Measurements from ENCODE around the gene DCXR. TPM values are rescaled to one million over a fixed set of nuclear protein-coding genes. Genes with fewer than 3 reads are reported as not detected.

DCXR gene
- total and polyA plus RNA-seq, 2 of the 4 experiments (the other 2 are of a cell fraction): 36.6 to 139 TPM

DNA sequence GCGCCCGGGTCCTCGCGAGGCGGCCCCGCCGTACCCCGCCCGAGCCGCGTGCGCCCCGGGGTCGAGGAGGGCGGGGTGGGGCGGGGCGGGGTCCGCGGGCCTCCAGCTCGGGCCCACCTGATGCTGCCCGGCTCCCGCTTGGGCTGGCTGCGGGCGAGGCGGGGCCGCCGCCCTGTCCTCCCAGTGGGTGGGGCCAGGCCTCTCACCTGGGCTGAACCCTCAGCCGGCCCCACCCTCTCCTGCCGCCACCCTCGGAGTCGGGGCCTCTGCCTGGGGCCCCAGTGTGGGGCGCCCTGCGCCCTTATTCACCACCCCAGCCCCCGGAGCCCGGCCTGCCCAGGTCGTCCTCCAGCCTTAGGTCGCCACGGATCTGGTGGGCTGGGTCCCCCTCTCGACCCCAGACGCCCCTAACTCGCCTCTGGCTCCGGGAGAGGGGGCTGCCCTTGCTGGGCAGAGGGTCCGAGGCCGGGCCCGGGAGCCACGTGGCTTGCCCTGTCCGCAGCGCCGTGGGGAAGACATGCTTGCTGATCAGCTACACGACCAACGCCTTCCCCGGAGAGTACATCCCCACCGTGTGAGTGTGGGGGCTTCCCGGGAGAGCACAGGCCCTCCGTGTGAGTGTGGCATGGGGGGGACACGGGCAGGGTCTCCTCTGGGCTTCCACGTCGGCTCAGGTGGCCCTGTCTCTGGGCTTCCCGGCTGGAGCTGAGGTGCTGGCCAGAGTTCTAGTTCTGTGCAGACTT is 5.4 kb downstream of the DCXR start:
- Histone ChIP-seq H3K9me1 (ENCODE audit: insufficient read depth, low read length) (0 out of 2 replicates have a peak, but pooled peaks cover 7% of the 10 kb centered on the region), H2BK20ac (ENCODE audit: low read depth, low read length) (no peak overlapping the region), H3K27ac (ENCODE audit: insufficient read depth, low read length) (no peak overlapping the region), H4K8ac (ENCODE audit: low read depth in 2 of 2, low read length in 2 of 2) (peak overlapping the region in 1 of 2 experiments; percentile 46; a peak in 2 of 4 replicates), H4K5ac (ENCODE audit: low read depth, low read length) (no peak overlapping the region), H3K9ac (ENCODE audit: low read depth, low read length) (no peak overlapping the region), H3K9me3 (ENCODE audit: control insufficient read depth, insufficient read depth, low read length) (no peaks in the 10 kb centered on the region), H3K23ac (ENCODE audit: low read depth, low read length) (no peak overlapping the region), H3K14ac (replicated peaks; ENCODE audit: low read depth, low read length) (no peak overlapping the region), H3K79me1 (ENCODE audit: low read depth in 1 of 2, low read length in 2 of 2) (peaks cover 7 to 12% of the 10 kb centered on the region in 2 experiments), H2BK5ac (ENCODE audit: low read depth, low read length, poor library complexity, severe bottlenecking) (no peak overlapping the region), H3K27me3 (ENCODE audit: control insufficient read depth, insufficient read depth, low read length) (no peaks in the 10 kb centered on the region), H3K36me3 (ENCODE audit: control insufficient read depth, insufficient read depth, low read length) (peaks cover 2% of the 10 kb centered on the region), H2AK9ac (replicated peaks; ENCODE audit: low read depth, low read length, poor library complexity) (peak overlapping the region; percentile 79), H4K91ac (ENCODE audit: insufficient read depth, low read depth, low read length) (no peak overlapping the region), H3K18ac (ENCODE audit: low read depth, low read length) (no peak overlapping the region), H3K56ac (ENCODE audit: extremely low read depth, insufficient read depth, low read length) (no peak overlapping the region), H3K4ac (ENCODE audit: low read depth, low read length) (no peak overlapping the region), H3K4me3 (ENCODE audit: insufficient read depth, low read depth, low read length) (peak overlapping the region; percentile 47), H2BK120ac (ENCODE audit: low read depth, low read length) (no peak overlapping the region), H2AFZ (replicated peaks; ENCODE audit: low read length, poor library complexity) (peak overlapping the region; percentile 81), H2AK5ac (ENCODE audit: low read depth, low read length) (0 out of 2 replicates have a peak overlapping the region, but pooled peaks have one; percentile 15), H2BK15ac (ENCODE audit: low read depth, low read length) (no peak overlapping the region), H4K20me1 (ENCODE audit: insufficient read depth, low read length) (no peaks in the 10 kb centered on the region; the same call in 1 of the 2 replicates), H3K4me2 (ENCODE audit: low read depth, low read length) (peak overlapping the region; percentile 76), H3K4me1 (ENCODE audit: control insufficient read depth, insufficient read depth, low read length) (peaks cover 11% of the 10 kb centered on the region)
- ATAC-seq (ENCODE audit: low read depth) (peak; percentile 7), DNase-seq (no peak)
- in situ Hi-C loops (cut with MboI; ENCODE audit: low sequenced_read_pairs) (loop anchor here (5.0 kb wide), 1 partner anchor 125 kb away; no protein-coding TSS in a partner anchor), intact Hi-C loops (cut with micrococcal nuclease) (loop anchor here (1.0 to 10.0 kb wide), 2 partner anchors 66 to 293 kb away; partner anchors contain the start of gene FASN), dilution Hi-C loops (cut with HindIII; ENCODE audit: low sequenced_read_pairs, unreplicated experiment) (no loop called here)
- ChIA-PET CTCF (no interaction called here), POLR2A (ENCODE audit: unreplicated experiment) (no interaction called here)
- TF ChIP-seq POLR2A (IDR thresholded peaks at IDR 0.05; ENCODE audit: low read depth, low read length): no peak
- TF ChIP-seq, protein P1, sequence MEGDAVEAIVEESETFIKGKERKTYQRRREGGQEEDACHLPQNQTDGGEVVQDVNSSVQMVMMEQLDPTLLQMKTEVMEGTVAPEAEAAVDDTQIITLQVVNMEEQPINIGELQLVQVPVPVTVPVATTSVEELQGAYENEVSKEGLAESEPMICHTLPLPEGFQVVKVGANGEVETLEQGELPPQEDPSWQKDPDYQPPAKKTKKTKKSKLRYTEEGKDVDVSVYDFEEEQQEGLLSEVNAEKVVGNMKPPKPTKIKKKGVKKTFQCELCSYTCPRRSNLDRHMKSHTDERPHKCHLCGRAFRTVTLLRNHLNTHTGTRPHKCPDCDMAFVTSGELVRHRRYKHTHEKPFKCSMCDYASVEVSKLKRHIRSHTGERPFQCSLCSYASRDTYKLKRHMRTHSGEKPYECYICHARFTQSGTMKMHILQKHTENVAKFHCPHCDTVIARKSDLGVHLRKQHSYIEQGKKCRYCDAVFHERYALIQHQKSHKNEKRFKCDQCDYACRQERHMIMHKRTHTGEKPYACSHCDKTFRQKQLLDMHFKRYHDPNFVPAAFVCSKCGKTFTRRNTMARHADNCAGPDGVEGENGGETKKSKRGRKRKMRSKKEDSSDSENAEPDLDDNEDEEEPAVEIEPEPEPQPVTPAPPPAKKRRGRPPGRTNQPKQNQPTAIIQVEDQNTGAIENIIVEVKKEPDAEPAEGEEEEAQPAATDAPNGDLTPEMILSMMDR (conservative IDR thresholded peaks at IDR 0.05; ENCODE audit: low read depth, low read length): no peak
- TF ChIP-seq SMC3 (IDR thresholded peaks at IDR 0.05; ENCODE audit: low read depth, low read length): no peak
- no peak for TF ChIP-seq RFX5 (IDR thresholded peaks at IDR 0.05; ENCODE audit: low read depth, low read length)
- no peak for TF ChIP-seq BHLHE40 (IDR thresholded peaks at IDR 0.05; ENCODE audit: low read depth, low read length)
- TF ChIP-seq MXI1 (IDR thresholded peaks at IDR 0.05; ENCODE audit: borderline replicate concordance, low read depth, low read length): no peak
- TF ChIP-seq, protein P2, sequence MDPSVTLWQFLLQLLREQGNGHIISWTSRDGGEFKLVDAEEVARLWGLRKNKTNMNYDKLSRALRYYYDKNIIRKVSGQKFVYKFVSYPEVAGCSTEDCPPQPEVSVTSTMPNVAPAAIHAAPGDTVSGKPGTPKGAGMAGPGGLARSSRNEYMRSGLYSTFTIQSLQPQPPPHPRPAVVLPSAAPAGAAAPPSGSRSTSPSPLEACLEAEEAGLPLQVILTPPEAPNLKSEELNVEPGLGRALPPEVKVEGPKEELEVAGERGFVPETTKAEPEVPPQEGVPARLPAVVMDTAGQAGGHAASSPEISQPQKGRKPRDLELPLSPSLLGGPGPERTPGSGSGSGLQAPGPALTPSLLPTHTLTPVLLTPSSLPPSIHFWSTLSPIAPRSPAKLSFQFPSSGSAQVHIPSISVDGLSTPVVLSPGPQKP (IDR thresholded peaks at IDR 0.05; ENCODE audit: borderline replicate concordance, low read depth, low read length): no peak
- BruUV-seq (replicated peaks): no TSS peak
- WGBS, 2 experiments (ENCODE audit: extremely low coverage in 2 of 2, insufficient read length in 1 of 2): 2% methylated on average over 25 of the region's 59 CpGs; no CpG with 5 or more reads in 1 of the 2 experiments

All from IMR-90 (cell line).